Vagina (tissue), 2 donors: ENCODE data around the gene SLC16A6. TPM values are rescaled to one million over a fixed set of nuclear protein-coding genes. Genes with fewer than 3 reads are reported as not detected.

Experiments
- DNase-seq, 2 donors: peaks; one replicate each; pipeline ENCODE4 v3.0.0-alpha.2; 2017; ENCODE audit errors: extremely low spot score in 2 of 2
- H3K27ac ChIP-seq: fragments of 200-600 bp; sonication (generic); one replicate; pipeline ENCODE4 v1.5.1; 2019
- H3K27me3 ChIP-seq: fragments of 200-600 bp; sonication (generic); one replicate; pipeline ENCODE4 v1.5.1; 2019
- H3K36me3 ChIP-seq, 2 donors: fragments of 200-600 bp; sonication (generic); one replicate each; pipeline ENCODE4 v1.5.1; 2017 to 2019
- H3K4me1 ChIP-seq: fragments of 200-600 bp; sonication (generic); one replicate; pipeline ENCODE4 v1.5.1; 2019
- H3K4me3 ChIP-seq, 2 donors: fragments of 200-600 bp; sonication (generic); 1 replicate in 1 of 2; 2 replicates in 1 of 2; pipeline ENCODE4 v1.5.1; 2016 to 2019
- H3K9me3 ChIP-seq: fragments of 200-600 bp; sonication (generic); one replicate; pipeline ENCODE4 v1.5.1; 2019
- CTCF ChIP-seq, 3 experiments: fragments of 450-650 bp in 2 of 3; fragments of 200-600 bp in 1 of 3; sonication (generic) in 1 of 3; IDR thresholded peaks; one replicate each; pipeline ENCODE4 v1.5.1; 2017 to 2019; ENCODE audit warnings: antibody characterized with exemption in 3 of 3, mild to moderate bottlenecking in 2 of 3, moderate library complexity in 2 of 3
- POLR2A ChIP-seq, 2 donors: fragments of 450-650 bp; IDR thresholded peaks; one replicate each; pipeline ENCODE4 v1.6.1; 2017; ENCODE audit warnings: antibody characterized with exemption in 2 of 2, mild to moderate bottlenecking in 2 of 2, moderate library complexity in 2 of 2
- POLR2AphosphoS5 ChIP-seq, 2 donors: sonication (generic); formaldehyde crosslinking; IDR thresholded peaks; one replicate each; pipeline ENCODE4 v1.9.0; 2017; ENCODE audit warnings: antibody characterized with exemption in 2 of 2, mild to moderate bottlenecking in 2 of 2, low read depth in 1 of 2; ENCODE audit not compliant: insufficient read depth in 1 of 2
- intact Hi-C: fragments of 100-400 bp; cut with DNase I; formaldehyde crosslinking; loops from one replicate; pipeline ENCODE4 v1.15.1; 2023
- total RNA-seq: library from RNA; depleted of rRNA; stranded (reverse); fragments of >200 nt; gene quantifications from one replicate; pipeline ENCODE4 v1.2.3, GENCODE V29; 2016

Gene SLC16A6
- total RNA-seq, 1 donor from 2014 or later, result 2.7 TPM

DNA sequence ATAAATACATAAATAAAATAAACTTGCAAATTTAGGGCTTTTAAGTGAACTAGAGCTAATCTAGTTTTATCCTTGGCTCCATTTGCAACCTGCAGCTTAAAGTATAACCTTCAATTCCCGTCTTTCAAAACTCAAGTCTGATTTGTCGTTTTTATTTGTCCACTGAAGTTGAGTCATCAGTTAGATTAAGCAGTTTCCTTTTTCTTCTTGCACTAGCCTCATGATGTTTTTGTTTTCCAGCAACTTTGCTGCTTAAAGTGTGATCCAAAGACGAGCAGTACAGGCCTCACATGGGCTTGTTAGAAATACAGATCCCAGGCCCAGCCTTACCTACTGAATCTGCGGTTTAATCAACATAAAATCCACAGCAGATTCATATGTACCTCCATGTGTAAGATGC is 14.2 kb upstream of the SLC16A6 start:
- TF ChIP-seq CTCF (IDR thresholded peaks at IDR 0.05) (no peak), POLR2AphosphoS5 (IDR thresholded peaks at IDR 0.05; ENCODE audit: insufficient read depth in 1 of 2, low read depth in 1 of 2) (no peak), POLR2A (IDR thresholded peaks at IDR 0.05) (no peak)
- no peak overlapping the region for H3K4me3 ChIP-seq
- intact Hi-C loops, result no loop called here
- no peak for DNase-seq
- H3K4me1 ChIP-seq, result no peaks in the 10 kb centered on the region
- no peaks in the 10 kb centered on the region for H3K36me3 ChIP-seq
- no peak overlapping the region for H3K27ac ChIP-seq
- H3K27me3 ChIP-seq, result no peaks in the 10 kb centered on the region
- H3K9me3 ChIP-seq, result no peaks in the 10 kb centered on the region

- no peaks in the 10 kb centered on the region for H3K9me3 ChIP-seq
- H3K36me3 ChIP-seq, result no peaks in the 10 kb centered on the region
- H3K27me3 ChIP-seq, result no peaks in the 10 kb centered on the region
- intact Hi-C loops, result no loop called here
- no peak overlapping the region for H3K4me3 ChIP-seq
- H3K4me1 ChIP-seq, result no peaks in the 10 kb centered on the region
- TF ChIP-seq CTCF (IDR thresholded peaks at IDR 0.05) (no peak), POLR2A (IDR thresholded peaks at IDR 0.05) (no peak), POLR2AphosphoS5 (IDR thresholded peaks at IDR 0.05; ENCODE audit: insufficient read depth in 1 of 2, low read depth in 1 of 2) (no peak)
- DNase-seq, result no peak
- no peak overlapping the region for H3K27ac ChIP-seq
These were observed 13.8 kb upstream of the SLC16A6 start for GRCh38 chr17:68304706-68305105.

DNA sequence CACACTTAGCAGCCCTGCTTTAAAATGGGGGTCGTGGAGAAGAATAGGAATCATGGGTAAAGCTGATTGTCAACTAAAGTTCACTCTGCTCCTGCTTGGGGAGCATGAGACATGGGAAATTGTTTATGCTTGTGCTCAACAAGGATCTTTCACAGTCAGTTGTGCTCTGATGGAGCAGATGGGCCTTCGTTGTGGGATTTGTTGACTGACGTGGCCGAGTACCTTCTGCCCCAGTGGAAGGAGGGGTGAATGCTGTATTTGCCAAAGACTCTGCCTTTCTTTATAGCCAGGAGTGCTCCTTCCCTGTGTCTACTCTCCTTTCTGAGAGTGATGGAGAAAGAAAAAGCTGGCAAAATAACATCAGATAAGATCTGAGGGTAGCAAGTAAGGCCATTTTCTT is 11.7 kb upstream of the SLC16A6 start:
- TF ChIP-seq POLR2AphosphoS5 (IDR thresholded peaks at IDR 0.05; ENCODE audit: insufficient read depth in 1 of 2, low read depth in 1 of 2) (no peak), CTCF (IDR thresholded peaks at IDR 0.05) (no peak)
- intact Hi-C loops, result no loop called here

DNA sequence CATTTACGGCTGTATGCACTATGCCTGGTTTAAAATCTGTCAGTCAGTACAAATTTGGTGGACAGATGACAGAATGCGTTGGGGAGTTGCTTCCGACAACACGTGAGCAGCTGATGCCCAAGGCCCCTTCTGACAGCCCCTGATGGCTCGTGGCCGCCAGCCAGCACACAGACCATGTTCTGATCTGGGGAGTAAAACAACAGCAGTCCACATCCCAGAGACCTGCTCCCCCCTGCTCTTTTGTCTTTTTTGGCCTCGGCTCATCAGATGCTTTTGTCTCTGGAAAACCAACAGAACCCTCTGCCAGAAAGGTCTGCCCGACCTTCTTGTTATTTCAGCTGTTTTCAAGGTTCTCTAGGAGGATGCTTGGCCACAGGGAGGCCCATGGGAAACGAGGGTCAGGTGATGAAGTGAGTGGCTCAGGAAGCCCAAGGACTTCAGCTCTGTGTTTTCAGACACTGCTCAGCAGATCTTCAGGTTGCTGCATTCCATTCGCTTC is 11.2 kb upstream of the SLC16A6 start:
- H3K4me3 ChIP-seq, result no peak overlapping the region
- intact Hi-C loops, result no loop called here
- DNase-seq, result no peak

More for the DNA sequence above, 11.7 kb upstream of the SLC16A6 start:
- H3K27ac ChIP-seq, result no peak overlapping the region
- no peaks in the 10 kb centered on the region for H3K4me1 ChIP-seq
- no peaks in the 10 kb centered on the region for H3K27me3 ChIP-seq
- H3K4me3 ChIP-seq, result no peak overlapping the region
- no peaks in the 10 kb centered on the region for H3K9me3 ChIP-seq
- no peak for DNase-seq
- no peaks in the 10 kb centered on the region for H3K36me3 ChIP-seq

More for the DNA sequence above, 11.2 kb upstream of the SLC16A6 start:
- Histone ChIP-seq H3K4me1 (no peaks in the 10 kb centered on the region), H3K27me3 (no peaks in the 10 kb centered on the region), H3K36me3 (no peaks in the 10 kb centered on the region), H3K27ac (no peak overlapping the region), H3K9me3 (no peaks in the 10 kb centered on the region)
- TF ChIP-seq CTCF (IDR thresholded peaks at IDR 0.05) (no peak), POLR2AphosphoS5 (IDR thresholded peaks at IDR 0.05; ENCODE audit: insufficient read depth in 1 of 2, low read depth in 1 of 2) (no peak), POLR2A (IDR thresholded peaks at IDR 0.05) (no peak)
